Brain microvascular endothelial cell (primary cell): ENCODE results near the gene EFNA5.

Source experiments
- DNase-seq: peaks from one replicate; pipeline ENCODE4 v3.0.0-alpha.2; 2020
- H3K27ac ChIP-seq: fragments of 250-450 bp; sonication (Bioruptor Pico); 2 replicates; pipeline ENCODE4 v1.5.1; 2020; ENCODE audit warnings: mild to moderate bottlenecking, moderate library complexity
- H3K27me3 ChIP-seq: fragments of 250-450 bp; sonication (Bioruptor Pico); replicated peaks from 2 replicates; pipeline ENCODE4 v1.5.1; 2020; ENCODE audit warnings: mild to moderate bottlenecking
- H3K36me3 ChIP-seq: fragments of 250-450 bp; sonication (Bioruptor Pico); replicated peaks from 2 replicates; pipeline ENCODE4 v1.5.1; 2020; ENCODE audit warnings: mild to moderate bottlenecking
- H3K4me3 ChIP-seq: 2 replicates; pipeline ENCODE4 v1.5.1; 2011; ENCODE audit warnings: low read depth, mild to moderate bottlenecking, control low read depth, low read length, moderate library complexity
- CTCF ChIP-seq: IDR thresholded peaks from 2 replicates; pipeline ENCODE4 v1.5.1; 2011; ENCODE audit warnings: low read depth, mild to moderate bottlenecking, moderate library complexity, low read length, control low read depth, inconsistent platforms; ENCODE audit errors: missing control alignments
- in situ Hi-C: cut with HindIII; loops from 2 replicates; pipeline ENCODE4 v1.10.0; 2017; ENCODE audit warnings: low sequenced_read_pairs, low pct_ligation_motif_present

Gene EFNA5

GRCh38 chr5:107598958-107599357, 71.8 kb downstream of the EFNA5 start:
- no peaks in the 10 kb centered on the region for H3K36me3 ChIP-seq
- no peaks in the 10 kb centered on the region for H3K27me3 ChIP-seq
- DNase-seq = no peak
- H3K4me3 ChIP-seq = no peak overlapping the region
- no peak overlapping the region for H3K27ac ChIP-seq
- in situ Hi-C loops = no loop called here
- TF ChIP-seq CTCF = no peak

GRCh38 chr5:107597803-107598202, 72.9 kb downstream of the EFNA5 start:
- Histone ChIP-seq H3K4me3 (no peak overlapping the region), H3K36me3 (no peaks in the 10 kb centered on the region), H3K27ac (no peak overlapping the region), H3K27me3 (no peaks in the 10 kb centered on the region)
- in situ Hi-C loops = no loop called here
- DNase-seq = no peak
- no peak for TF ChIP-seq CTCF

- Histone ChIP-seq H3K27ac (no peak overlapping the region), H3K27me3 (no peaks in the 10 kb centered on the region), H3K36me3 (no peaks in the 10 kb centered on the region), H3K4me3 (no peak overlapping the region)
- in situ Hi-C loops = no loop called here
- no peak for DNase-seq
- no peak for TF ChIP-seq CTCF
Measured at GRCh38 chr5:107597247-107597646, 73.5 kb downstream of the EFNA5 start.

GRCh38 chr5:107594253-107595045, 76.3 kb downstream of the EFNA5 start:
- in situ Hi-C loops = no loop called here
- Histone ChIP-seq H3K27me3 (no peaks in the 10 kb centered on the region), H3K27ac (no peak overlapping the region), H3K4me3 (no peak overlapping the region), H3K36me3 (no peaks in the 10 kb centered on the region)
- TF ChIP-seq CTCF = no peak
- DNase-seq = no peak

GRCh38 chr5:107593009-107593408, 77.7 kb downstream of the EFNA5 start:
- Histone ChIP-seq H3K27ac (no peak overlapping the region), H3K4me3 (no peak overlapping the region), H3K36me3 (no peaks in the 10 kb centered on the region), H3K27me3 (no peaks in the 10 kb centered on the region)
- TF ChIP-seq CTCF = no peak
- in situ Hi-C loops = no loop called here
- DNase-seq = no peak

GRCh38 chr5:107592515-107592914, 78.2 kb downstream of the EFNA5 start:
- TF ChIP-seq CTCF = no peak
- in situ Hi-C loops = no loop called here
- no peak overlapping the region for H3K27ac ChIP-seq
- H3K27me3 ChIP-seq = no peaks in the 10 kb centered on the region
- H3K4me3 ChIP-seq = no peak overlapping the region
- no peak for DNase-seq
- H3K36me3 ChIP-seq = no peaks in the 10 kb centered on the region
